ENCODE results near the gene PFN3. TPM values are rescaled to one million over a fixed set of nuclear protein-coding genes. Genes with fewer than 3 reads are reported as not detected.

The PFN3 gene
- total RNA-seq, 4 donors from 2014 or later: 2.0 TPM; not detected in 3

DNA sequence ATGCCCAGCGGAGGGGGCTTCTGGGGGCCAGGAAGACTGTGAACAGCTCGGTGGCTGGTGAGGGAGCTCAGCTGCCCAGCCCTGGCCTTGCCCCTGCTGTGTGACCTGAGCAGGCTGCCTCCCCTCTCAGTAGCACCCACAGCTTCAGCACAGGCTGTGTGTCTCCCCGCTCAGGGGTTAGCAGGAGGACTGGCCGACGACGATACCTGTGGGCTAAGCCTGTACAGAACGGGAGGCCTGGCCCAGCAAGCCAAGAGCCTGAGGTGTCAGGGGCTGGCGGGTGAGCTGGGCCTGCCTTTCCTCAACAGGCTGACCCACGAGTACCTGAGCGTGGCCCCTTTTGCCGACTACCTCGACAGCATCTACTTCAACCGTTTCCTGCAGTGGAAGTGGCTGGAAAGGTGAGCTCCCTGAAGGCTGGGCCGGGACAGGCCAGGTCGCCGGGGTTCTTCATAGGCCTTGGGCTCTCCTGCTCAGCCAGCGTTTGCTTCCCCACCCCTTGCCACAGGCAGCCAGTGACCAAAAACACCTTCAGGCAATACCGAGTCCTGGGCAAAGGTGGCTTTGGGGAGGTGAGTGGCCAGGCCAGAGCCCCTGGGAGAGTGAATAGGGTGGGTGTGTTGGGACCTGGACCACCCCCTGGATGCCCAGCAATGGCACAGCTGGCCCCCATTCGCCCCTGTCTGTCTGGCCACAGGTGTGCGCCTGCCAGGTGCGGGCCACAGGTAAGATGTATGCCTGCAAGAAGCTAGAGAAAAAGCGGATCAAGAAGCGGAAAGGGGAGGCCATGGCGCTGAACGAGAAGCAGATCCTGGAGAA lies 32.6 kb upstream of the PFN3 start:
- Histone ChIP-seq H3K27me3 (no peaks in the 10 kb centered on the region), H3K27ac (peak overlapping the region in 2 of 4 donors; percentile 77 to 94), H3K9me3 (no peaks in the 10 kb centered on the region), H3K4me3 (no peak overlapping the region), H3K4me1 (peaks cover 40 to 62% (median 49%) of the 10 kb centered on the region in 3 donors), H3K36me3 (peaks cover 46 to 74% (median 49%) of the 10 kb centered on the region in 3 donors)
- 90 to 95% methylated on average over 6 to 17 of the region's 25 CpGs for WGBS, 2 donors
- intact Hi-C loops (cut with DNase I): no loop called here
- TF ChIP-seq POLR2A (IDR thresholded peaks at IDR 0.05): no peak
- TF ChIP-seq, protein P1, sequence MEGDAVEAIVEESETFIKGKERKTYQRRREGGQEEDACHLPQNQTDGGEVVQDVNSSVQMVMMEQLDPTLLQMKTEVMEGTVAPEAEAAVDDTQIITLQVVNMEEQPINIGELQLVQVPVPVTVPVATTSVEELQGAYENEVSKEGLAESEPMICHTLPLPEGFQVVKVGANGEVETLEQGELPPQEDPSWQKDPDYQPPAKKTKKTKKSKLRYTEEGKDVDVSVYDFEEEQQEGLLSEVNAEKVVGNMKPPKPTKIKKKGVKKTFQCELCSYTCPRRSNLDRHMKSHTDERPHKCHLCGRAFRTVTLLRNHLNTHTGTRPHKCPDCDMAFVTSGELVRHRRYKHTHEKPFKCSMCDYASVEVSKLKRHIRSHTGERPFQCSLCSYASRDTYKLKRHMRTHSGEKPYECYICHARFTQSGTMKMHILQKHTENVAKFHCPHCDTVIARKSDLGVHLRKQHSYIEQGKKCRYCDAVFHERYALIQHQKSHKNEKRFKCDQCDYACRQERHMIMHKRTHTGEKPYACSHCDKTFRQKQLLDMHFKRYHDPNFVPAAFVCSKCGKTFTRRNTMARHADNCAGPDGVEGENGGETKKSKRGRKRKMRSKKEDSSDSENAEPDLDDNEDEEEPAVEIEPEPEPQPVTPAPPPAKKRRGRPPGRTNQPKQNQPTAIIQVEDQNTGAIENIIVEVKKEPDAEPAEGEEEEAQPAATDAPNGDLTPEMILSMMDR (IDR thresholded peaks at IDR 0.05): no peak
- DNase-seq: no peak

DNA sequence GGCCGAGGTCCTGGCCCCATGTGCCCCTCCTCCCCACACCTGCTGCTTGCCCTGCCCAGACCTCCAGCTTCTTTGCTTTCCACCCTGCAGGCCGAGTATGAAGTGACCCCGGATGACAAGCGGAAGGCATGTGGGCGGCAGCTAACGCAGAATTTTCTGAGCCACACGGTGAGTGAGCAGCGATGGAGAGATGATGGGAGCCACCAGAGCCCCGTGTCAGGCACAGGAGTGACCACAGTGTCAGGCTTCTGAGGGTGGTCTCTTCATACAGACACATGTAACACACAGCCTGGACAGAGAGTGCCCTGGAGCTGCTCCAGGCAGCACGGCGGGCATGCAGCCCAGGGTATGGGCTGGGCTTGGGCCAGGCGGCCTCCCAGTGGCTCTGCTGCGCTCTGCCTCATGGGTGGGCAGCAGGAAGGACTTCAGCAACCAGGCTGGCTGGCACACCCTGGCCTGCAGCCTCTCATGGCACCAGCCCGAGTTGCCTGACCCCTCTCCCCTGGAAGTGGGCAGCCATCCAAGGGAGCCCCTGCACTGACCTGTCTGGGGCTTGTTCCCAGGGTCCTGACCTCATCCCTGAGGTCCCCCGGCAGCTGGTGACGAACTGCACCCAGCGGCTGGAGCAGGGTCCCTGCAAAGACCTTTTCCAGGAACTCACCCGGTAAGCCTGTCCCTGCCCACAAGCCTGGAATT lies 31.8 kb upstream of the PFN3 start:
- Histone ChIP-seq H3K27me3 (no peaks in the 10 kb centered on the region), H3K36me3 (peaks cover 46 to 67% (median 49%) of the 10 kb centered on the region in 3 donors), H3K27ac (peak overlapping the region; percentile 65 to 98 (median 86)), H3K4me3 (peak overlapping the region in 1 of 4 donors; percentile 6), H3K4me1 (peaks cover 48 to 69% (median 56%) of the 10 kb centered on the region in 3 donors), H3K9me3 (no peaks in the 10 kb centered on the region)
- intact Hi-C loops (cut with DNase I): no loop called here
- TF ChIP-seq, protein P1 (IDR thresholded peaks at IDR 0.05): no peak
- no peak for TF ChIP-seq POLR2A (IDR thresholded peaks at IDR 0.05)
- DNase-seq: no peak
- 87 to 100% methylated on average over 2 to 6 of the region's 18 CpGs for WGBS, 2 donors

DNA sequence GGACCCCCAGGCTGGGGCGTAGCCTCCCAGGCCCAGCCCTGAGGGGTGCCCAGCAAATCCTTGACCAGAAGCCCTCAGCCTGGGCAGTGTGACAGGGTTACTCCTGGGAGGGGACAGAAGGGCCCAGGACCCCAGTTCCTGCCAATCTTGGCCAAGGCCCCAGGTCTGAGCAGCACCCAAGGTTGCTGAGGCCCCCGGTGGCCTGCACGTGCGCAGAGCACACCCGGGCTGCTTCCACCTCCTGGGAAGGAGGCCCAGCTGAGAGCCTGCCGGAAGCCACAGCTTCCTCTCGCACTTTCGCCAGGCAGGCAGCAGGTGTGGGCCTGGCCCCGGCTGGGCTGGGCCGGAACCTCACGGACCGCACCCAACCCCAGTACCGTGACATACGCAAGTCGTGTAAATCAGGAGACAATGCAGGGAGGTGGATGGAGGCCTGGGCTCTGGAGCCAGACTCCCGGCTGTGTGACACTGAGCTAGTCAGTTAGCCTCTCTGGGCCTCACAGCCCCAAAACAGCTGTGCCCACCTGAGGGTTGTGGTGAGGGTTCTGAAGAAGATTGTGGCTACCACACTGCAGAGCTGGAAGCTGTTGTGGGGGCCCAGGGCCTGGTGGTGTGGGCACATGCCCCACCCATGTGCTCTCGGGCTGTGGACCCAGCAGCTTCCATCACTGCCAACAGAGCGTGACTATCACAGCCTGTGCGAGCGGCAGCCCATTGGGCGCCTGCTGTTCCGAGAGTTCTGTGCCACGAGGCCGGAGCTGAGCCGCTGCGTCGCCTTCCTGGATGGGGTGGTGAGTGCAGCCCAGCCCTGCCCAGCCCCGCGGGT lies 31.1 kb upstream of the PFN3 start:
- Histone ChIP-seq H3K27ac (peak overlapping the region; percentile 65 to 98 (median 86)), H3K9me3 (no peaks in the 10 kb centered on the region), H3K36me3 (peaks cover 45 to 59% (median 46%) of the 10 kb centered on the region in 3 donors), H3K27me3 (no peaks in the 10 kb centered on the region), H3K4me1 (peaks cover 51 to 74% (median 60%) of the 10 kb centered on the region in 3 donors), H3K4me3 (peak overlapping the region in 1 of 4 donors; percentile 6)
- WGBS, 2 donors: no CpG with 5 or more reads among the region's 29 CpGs
- intact Hi-C loops (cut with DNase I): no loop called here
- TF ChIP-seq, protein P1 (IDR thresholded peaks at IDR 0.05): no peak
- TF ChIP-seq POLR2A (IDR thresholded peaks at IDR 0.05): no peak
- DNase-seq: no peak

DNA sequence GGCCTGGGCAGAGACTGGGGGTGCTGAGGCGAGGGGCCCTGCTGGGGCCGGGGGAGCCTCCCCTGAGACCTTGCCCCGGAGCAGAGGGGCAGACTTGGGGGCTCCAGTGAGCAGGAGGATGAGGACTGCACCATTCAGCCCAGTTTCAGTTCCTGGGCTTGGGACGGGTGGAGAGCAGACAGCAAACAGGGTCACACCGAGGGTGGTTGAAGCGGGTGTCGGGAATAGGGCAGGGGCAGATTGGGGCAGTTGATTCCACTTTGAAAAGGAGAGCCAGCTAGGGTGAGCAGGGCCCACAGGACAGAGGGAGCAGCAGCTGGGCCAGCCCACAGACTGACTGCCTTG lies 30.5 kb upstream of the PFN3 start:
- H3K27ac ChIP-seq: peak overlapping the region; percentile 65 to 98 (median 86)
- H3K27me3 ChIP-seq: no peaks in the 10 kb centered on the region
- TF ChIP-seq POLR2A (IDR thresholded peaks at IDR 0.05): no peak
- TF ChIP-seq, protein P1 (IDR thresholded peaks at IDR 0.05): no peak
- 50 to 73% methylated on average over 4 of the region's 7 CpGs for WGBS, 2 donors
- H3K4me1 ChIP-seq: peaks cover 51 to 74% (median 60%) of the 10 kb centered on the region in 3 donors
- no peaks in the 10 kb centered on the region for H3K9me3 ChIP-seq
- no peak for DNase-seq
- no peak overlapping the region for H3K4me3 ChIP-seq
- intact Hi-C loops (cut with DNase I): no loop called here
- H3K36me3 ChIP-seq: peaks cover 40 to 53% (median 40%) of the 10 kb centered on the region in 3 donors
